ENCODE results near the gene MBD5.

DNA sequence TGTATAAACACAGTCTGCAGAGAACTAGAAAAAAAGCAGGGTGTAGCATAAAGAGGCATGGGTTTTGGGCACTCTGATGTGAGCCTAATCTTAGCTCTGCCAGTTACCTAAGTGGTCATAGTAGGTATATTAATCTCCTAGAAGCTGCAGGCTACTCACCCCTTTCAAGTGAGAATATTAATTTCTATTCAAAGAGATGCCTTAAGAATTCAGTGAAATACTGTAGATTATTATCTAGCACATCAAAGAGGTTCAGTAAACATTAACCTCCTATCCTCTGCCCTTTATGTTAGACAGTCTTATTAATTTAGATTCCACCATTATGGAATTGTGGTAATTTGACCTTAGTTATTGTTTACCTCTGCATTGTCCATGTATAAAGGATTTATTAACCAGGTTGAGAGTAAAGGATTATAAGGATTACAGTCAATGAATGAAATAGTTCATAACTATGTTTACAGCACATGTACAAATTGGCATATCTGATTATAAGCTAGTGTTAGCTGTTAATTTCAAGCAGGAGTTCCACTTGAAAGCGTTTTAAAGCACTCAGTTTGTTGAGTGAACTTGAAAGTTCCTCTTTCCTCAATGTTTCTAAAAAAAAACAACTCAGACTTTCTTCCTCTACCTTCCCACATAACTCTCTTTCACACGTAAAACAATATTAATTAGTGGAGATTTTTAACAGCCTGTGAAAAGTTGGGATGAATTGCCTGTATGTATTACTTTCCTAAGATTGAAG is 473.1 kb downstream of the MBD5 start:
- TF ChIP-seq TARDBP (IDR thresholded peaks at IDR 0.05), result no peak
- no peak for TF ChIP-seq BHLHE40 (IDR thresholded peaks at IDR 0.05; ENCODE audit: borderline replicate concordance)
- no peak for TF ChIP-seq HDGF (IDR thresholded peaks at IDR 0.05; ENCODE audit: borderline replicate concordance)
- TF ChIP-seq FOXK2 (IDR thresholded peaks at IDR 0.05), result no peak
- no peak for TF ChIP-seq ZNF384 (IDR thresholded peaks at IDR 0.05)
- no peak for TF ChIP-seq FOXM1 (IDR thresholded peaks at IDR 0.05; ENCODE audit: borderline replicate concordance)
- TF ChIP-seq CTBP1 (IDR thresholded peaks at IDR 0.05; ENCODE audit: borderline replicate concordance), result no peak
- TF ChIP-seq, protein P1, sequence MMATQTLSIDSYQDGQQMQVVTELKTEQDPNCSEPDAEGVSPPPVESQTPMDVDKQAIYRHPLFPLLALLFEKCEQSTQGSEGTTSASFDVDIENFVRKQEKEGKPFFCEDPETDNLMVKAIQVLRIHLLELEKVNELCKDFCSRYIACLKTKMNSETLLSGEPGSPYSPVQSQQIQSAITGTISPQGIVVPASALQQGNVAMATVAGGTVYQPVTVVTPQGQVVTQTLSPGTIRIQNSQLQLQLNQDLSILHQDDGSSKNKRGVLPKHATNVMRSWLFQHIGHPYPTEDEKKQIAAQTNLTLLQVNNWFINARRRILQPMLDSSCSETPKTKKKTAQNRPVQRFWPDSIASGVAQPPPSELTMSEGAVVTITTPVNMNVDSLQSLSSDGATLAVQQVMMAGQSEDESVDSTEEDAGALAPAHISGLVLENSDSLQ (IDR thresholded peaks at IDR 0.05), result no peak
- TF ChIP-seq ARNT (IDR thresholded peaks at IDR 0.05), result no peak
